HG03095 (cell line): ENCODE results near the gene PAGR1.
A peak's percentile ranks its signal among the peaks of the same experiment; 100 is the strongest.
"Not testable (repeated sequence)": the region's sequence is repeated elsewhere in the genome, so short reads cannot be mapped to it uniquely, and the experiment has no call there.

Source experiments
- ATAC-seq: cut with Tn5 transposase; IDR thresholded peaks from one replicate; pipeline ENCODE4 v1.9.1; 2021; ENCODE audit warnings: moderate library complexity; ENCODE audit not compliant: unreplicated experiment

Gene PAGR1

DNA sequence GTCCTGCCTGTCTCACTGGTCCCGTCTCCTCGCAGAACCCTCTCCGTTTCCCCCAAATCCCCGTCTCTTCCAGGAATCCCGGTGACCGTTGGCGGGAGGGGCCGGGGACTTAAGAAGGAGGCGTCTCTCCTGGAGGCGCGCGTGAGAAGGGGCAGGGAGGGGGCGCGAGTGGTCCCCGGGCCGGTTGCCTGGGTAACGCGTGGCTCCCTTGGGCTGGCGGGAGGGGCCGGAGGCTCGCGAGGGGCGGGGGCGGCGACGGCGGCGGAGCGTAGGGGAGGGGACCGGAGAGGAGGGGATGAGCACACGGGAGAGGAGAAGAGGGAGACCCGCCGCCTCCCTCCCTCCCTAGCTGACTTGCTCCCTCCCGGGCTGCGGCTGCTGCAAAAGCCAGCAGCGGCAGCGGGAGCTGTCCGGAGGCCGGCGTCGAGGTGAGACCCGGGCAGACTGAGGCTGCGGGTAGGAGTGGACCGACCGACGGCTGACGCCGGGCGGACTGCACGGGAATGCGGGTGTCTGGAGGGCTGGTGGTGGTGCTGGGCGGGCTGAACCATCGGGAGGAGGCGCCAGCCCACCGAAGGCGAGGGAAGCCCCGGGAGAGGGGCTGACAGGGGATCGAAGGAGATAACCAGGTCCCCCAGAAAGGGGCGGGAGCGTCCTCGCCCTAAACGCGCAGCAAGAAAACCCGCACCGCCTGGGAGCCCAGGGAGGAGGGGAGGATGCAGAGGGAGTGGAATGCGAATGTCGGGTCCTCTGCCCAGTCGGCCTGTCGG is 3.9 kb upstream of the PAGR1 start, which contains the start of gene PRRT2:
TSS of gene PRRT2 (plus strand) at position 298 of the 770 bp plus-strand sequence. CDS start 862 bp downstream, outside the sequence.
- no peak for ATAC-seq

GRCh38 chr16:29812754-29813643 is 3.0 kb upstream of the PAGR1 start:
- ATAC-seq, result no peak

- ATAC-seq, result no peak
Observed at GRCh38 chr16:29813644-29814562, 2.0 kb upstream of the PAGR1 start.

DNA sequence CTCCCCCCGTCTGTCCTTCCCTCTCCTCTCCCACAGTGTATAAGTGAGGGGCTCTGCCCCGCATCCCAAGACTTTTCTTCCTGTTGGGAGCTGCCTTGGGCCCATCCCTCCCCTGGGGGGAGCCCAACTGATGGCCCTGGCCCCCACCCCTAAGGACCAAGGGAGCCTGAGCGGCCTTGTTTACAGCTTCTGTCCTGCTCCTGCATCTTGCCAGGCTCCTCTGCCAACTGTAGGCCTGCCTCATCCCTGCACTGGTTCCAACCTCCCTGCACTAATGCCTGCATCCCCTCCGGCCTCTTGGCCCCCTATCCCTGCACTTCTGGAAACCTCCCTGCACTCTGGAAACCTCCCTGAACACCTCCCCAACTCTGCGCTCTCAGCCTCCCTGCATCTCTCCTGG is 1.4 kb upstream of the PAGR1 start:
- ATAC-seq, result no peak

GRCh38 chr16:29815032-29815721 is 775 bp upstream of the PAGR1 start:
- no peak for ATAC-seq

DNA sequence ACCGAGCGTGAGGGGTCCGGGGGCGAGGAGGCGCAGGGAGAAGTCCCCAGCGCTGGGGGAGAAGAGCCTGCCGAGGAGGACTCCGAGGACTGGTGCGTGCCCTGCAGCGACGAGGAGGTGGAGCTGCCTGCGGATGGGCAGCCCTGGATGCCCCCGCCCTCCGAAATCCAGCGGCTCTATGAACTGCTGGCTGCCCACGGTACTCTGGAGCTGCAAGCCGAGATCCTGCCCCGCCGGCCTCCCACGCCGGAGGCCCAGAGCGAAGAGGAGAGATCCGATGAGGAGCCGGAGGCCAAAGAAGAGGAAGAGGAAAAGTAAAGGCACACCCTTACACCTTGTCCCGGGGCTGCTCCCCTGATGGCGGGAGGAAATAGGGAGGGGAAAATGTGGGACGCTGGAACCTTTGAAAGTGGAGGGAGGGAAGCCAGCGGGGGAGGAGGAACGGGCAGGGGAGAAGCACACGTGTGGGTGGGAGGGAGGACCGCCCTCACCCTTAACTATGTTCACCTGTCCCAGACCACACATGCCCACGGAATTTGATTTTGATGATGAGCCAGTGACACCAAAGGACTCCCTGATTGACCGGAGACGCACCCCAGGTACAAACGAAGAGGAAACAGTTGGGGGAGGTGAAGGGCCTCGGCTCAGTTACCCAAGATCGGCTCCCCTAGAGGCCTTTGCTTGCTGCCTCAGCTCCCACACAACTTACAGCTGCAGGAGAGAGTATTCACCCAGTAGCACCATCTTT is 916 bp downstream of the PAGR1 start:
- ATAC-seq, result peak; percentile 4

- no peak for ATAC-seq
Observed at GRCh38 chr16:29818082-29818481, 2.1 kb downstream of the PAGR1 start.

DNA sequence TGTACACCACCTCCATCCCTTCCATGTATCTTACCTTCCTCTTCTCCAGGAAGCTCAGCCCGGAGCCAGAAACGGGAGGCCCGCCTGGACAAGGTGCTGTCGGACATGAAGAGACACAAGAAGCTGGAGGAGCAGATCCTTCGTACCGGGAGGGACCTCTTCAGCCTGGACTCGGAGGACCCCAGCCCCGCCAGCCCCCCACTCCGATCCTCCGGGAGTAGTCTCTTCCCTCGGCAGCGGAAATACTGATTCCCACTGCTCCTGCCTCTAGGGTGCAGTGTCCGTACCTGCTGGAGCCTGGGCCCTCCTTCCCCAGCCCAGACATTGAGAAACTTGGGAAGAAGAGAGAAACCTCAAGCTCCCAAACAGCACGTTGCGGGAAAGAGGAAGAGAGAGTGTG is 3.6 kb downstream of the PAGR1 start:
- ATAC-seq, result no peak

GRCh38 chr16:29820271-29820701 is 4.3 kb downstream of the PAGR1 start, which contains the start of gene MVP:
Gene MVP, plus strand, starts transcription at chr16:29820462. Its CDS starts 10,088 bp downstream, at chr16:29830550.
- ATAC-seq, result no peak

GRCh38 chr16:29820730-29821642 is 5.0 kb downstream of the PAGR1 start:
- peak; percentile 38 for ATAC-seq

DNA sequence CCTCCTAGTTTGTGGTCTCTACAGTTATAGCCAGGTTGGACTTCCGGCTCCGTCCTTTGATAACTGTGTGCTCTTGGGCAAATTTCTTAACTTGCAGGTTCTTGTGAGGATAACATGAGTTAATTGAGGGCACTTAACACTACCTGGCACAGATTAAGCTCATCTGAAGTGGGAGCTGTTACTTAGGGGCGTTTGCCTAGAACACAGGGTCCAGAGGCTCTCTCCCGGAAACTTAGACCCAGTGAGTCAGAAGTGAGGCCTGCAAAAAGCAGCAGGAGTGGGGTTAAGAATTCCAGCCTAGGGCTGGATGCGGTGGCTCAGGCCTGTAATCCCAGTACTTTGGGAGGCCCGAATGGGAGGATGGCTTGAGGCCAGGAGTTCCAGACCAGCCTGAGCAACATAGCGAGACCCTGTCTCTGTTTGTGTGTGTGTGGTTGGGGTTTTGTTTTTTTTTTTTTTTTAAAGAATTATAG is 5.7 kb downstream of the PAGR1 start:
- ATAC-seq, result no peak

DNA sequence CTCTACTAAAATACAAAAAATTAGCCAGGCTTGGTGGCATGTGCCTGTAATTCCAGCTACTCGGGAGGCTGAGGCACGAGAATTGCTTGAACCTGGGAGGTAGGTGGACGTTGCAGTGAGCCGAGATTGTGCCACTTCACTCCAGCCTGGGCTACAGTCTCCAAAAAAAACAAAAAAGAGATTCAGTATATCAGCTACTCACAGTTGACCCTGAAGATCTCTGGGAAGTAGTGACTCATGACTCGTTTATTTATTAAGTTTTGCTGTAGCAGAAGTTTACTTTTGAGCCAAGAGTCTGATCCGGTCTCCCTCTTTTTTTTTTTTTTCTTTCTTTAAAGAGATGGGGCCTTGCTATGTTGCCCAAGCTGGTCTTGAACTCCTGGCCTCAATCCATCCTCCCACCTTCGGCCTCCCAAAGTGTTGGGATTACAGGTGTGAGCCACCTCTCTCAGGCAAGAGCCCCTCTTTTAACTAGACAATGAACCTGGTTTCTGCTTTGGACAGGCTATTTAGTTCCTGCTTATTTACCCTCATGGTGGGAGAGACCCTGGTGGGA is 8.7 kb downstream of the PAGR1 start:
- no peak for ATAC-seq

- ATAC-seq, result no peak
Observed at GRCh38 chr16:29825145-29826044, 9.4 kb downstream of the PAGR1 start.

DNA sequence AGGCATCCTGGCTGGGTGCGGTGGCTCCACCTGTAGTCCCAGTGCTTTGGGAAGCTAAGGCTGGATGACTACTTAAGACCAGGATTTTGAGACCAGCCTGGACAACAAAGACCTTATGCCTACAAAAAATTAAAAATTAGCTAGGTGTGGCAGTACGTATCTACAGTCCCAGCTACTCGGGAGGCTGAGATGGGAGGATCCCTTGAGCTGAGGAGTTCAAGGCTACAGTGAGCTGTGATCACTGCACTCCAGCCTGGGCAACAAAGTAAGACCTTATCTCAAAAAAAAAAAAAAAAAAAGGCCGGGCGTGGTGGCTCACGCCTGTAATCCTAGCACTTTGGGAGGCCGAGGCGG is 10.4 kb downstream of the PAGR1 start:
- ATAC-seq, result no peak

GRCh38 chr16:29830774-29831173 is 14.8 kb downstream of the PAGR1 start:
- no peak for ATAC-seq

- ATAC-seq, result no peak
Observed at GRCh38 chr16:29831490-29831889, 15.5 kb downstream of the PAGR1 start.

DNA sequence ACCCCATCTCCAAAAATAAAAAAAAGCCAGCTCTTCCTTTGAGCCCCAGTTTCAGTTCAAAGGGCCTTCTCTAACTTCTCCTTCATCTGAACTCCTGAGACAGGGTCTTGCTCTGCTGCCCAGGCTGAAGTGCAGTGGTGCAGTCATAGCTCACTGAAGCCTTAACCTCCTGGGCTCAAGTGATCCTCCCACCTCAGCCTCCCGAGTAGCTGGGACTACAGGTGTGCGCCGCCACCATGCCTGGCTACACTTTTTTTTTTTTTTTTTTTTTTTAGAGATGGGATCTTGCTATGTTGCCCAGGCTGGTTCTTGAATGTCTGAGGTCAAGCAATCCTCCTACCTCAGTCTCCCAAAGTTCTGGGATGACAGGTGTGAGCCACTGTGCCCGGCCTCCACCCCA is 17.3 kb downstream of the PAGR1 start:
- ATAC-seq, result not testable (repeated sequence)
